OCI-LY3 (cell line): ENCODE data around the gene KBTBD3.

Source experiments
- H2AFZ ChIP-seq: fragments of 200-600, 300-600 bp; shearing (Covaris generic); 2 replicates; pipeline ENCODE4 v1.6.0; 2014; ENCODE audit warnings: antibody characterized with exemption, low read depth, low read length
- H3K27ac ChIP-seq: fragments of 200-600, 300-600 bp; sonication (generic); 2 replicates; pipeline ENCODE4 v1.5.1; 2014; ENCODE audit warnings: mild to moderate bottlenecking, low read length, moderate library complexity, mixed read lengths
- H3K27me3 ChIP-seq: fragments of 200-600, 300-600 bp; sonication (generic); 2 replicates; pipeline ENCODE4 v1.6.1; 2014; ENCODE audit warnings: low read depth, low read length, mixed read lengths
- H3K36me3 ChIP-seq: fragments of 200-600, 300-600 bp; sonication (generic); replicated peaks from 2 replicates; pipeline ENCODE3; 2014; ENCODE audit warnings: low read depth, low read length, mixed read lengths
- H3K4me1 ChIP-seq: fragments of 300-600, 200-600 bp; sonication (generic); 2 replicates; pipeline ENCODE4 v1.6.1; 2014; ENCODE audit warnings: low read length, mixed read lengths
- H3K4me2 ChIP-seq: fragments of 200-600, 300-600 bp; sonication (generic); 2 replicates; pipeline ENCODE4 v1.6.1; 2014; ENCODE audit warnings: low read length, mixed read lengths
- H3K4me3 ChIP-seq: fragments of 300-600, 200-600 bp; sonication (generic); 2 replicates; pipeline ENCODE4 v1.5.1; 2014; ENCODE audit warnings: antibody characterized with exemption, mild to moderate bottlenecking, low read length, moderate library complexity
- H3K79me2 ChIP-seq: fragments of 300-600, 200-600 bp; shearing (Covaris generic); 2 replicates; pipeline ENCODE4 v1.6.1; 2014; ENCODE audit warnings: mild to moderate bottlenecking, low read length, mixed read lengths
- H3K9ac ChIP-seq: fragments of 300-600, 200-600 bp; shearing (Covaris generic); 2 replicates; pipeline ENCODE4 v1.6.0; 2014; ENCODE audit warnings: mild to moderate bottlenecking, low read length, moderate library complexity
- H3K9me3 ChIP-seq: fragments of 200-600, 300-600 bp; shearing (Covaris generic); 2 replicates; pipeline ENCODE4 v1.6.1; 2014; ENCODE audit warnings: low read length, mixed read lengths; ENCODE audit not compliant: insufficient read depth
- H4K20me1 ChIP-seq: fragments of 200-600, 300-600 bp; sonication (generic); 2 replicates; pipeline ENCODE4 v1.6.1; 2016; ENCODE audit warnings: low read length, mixed read lengths; ENCODE audit not compliant: insufficient read depth
- CTCF ChIP-seq: fragments of 200-600, 300-600 bp; sonication (generic); IDR thresholded peaks from 2 replicates; pipeline ENCODE4 v1.5.1; 2014; ENCODE audit warnings: antibody characterized with exemption, low read length, low read depth
- EZH2phosphoT487 ChIP-seq: fragments of 200-600 bp; shearing (Covaris generic); IDR thresholded peaks from 2 replicates; pipeline ENCODE4 v1.6.1; 2018; ENCODE audit warnings: antibody characterized with exemption, mixed run types, low read depth

Gene KBTBD3

GRCh38 chr11:106091480-106092123 lies 14.5 kb upstream of the KBTBD3 start:
- Histone ChIP-seq H3K9ac (no peak overlapping the region), H4K20me1 (peaks cover 11% of the 10 kb centered on the region; the same call in 1 of the 2 replicates), H3K27me3 (no peaks in the 10 kb centered on the region), H3K4me2 (peak overlapping the region; percentile 14; the same call in 1 of the 2 replicates), H3K79me2 (peaks cover 44% of the 10 kb centered on the region), H3K36me3 (peaks cover 38% of the 10 kb centered on the region), H3K4me1 (peaks cover 20% of the 10 kb centered on the region), H3K9me3 (no peaks in the 10 kb centered on the region), H3K4me3 (no peak overlapping the region), H2AFZ (no peak overlapping the region), H3K27ac (peak overlapping the region; percentile 35; the same call in 1 of the 2 replicates)
- no peak for TF ChIP-seq CTCF
- TF ChIP-seq EZH2phosphoT487 = no peak

GRCh38 chr11:106088896-106089295 lies 11.7 kb upstream of the KBTBD3 start:
- no peak overlapping the region for H2AFZ ChIP-seq
- H3K4me1 ChIP-seq = peaks cover 20% of the 10 kb centered on the region
- TF ChIP-seq CTCF (no peak), EZH2phosphoT487 (no peak)
- no peak overlapping the region for H3K9ac ChIP-seq
- peaks cover 11% of the 10 kb centered on the region; the same call in 1 of the 2 replicates for H4K20me1 ChIP-seq
- H3K9me3 ChIP-seq = no peaks in the 10 kb centered on the region
- H3K36me3 ChIP-seq = peaks cover 27% of the 10 kb centered on the region
- no peak overlapping the region for H3K4me2 ChIP-seq
- no peaks in the 10 kb centered on the region for H3K27me3 ChIP-seq
- H3K4me3 ChIP-seq = no peak overlapping the region
- no peak overlapping the region for H3K27ac ChIP-seq
- H3K79me2 ChIP-seq = peaks cover 58% of the 10 kb centered on the region

GRCh38 chr11:106087815-106088435 lies 10.8 kb upstream of the KBTBD3 start:
- 0 out of 2 replicates have a peak overlapping the region, but pooled peaks have one; percentile 45 for H3K4me2 ChIP-seq
- H3K9ac ChIP-seq = no peak overlapping the region
- no peak for TF ChIP-seq EZH2phosphoT487
- peak; percentile 82 for TF ChIP-seq CTCF
- H3K27ac ChIP-seq = no peak overlapping the region
- H3K27me3 ChIP-seq = no peaks in the 10 kb centered on the region
- H3K79me2 ChIP-seq = peaks cover 60% of the 10 kb centered on the region
- H3K36me3 ChIP-seq = peaks cover 26% of the 10 kb centered on the region
- no peak overlapping the region for H3K4me3 ChIP-seq
- peaks cover 20% of the 10 kb centered on the region for H3K4me1 ChIP-seq
- H4K20me1 ChIP-seq = peaks cover 11% of the 10 kb centered on the region; the same call in 1 of the 2 replicates
- no peaks in the 10 kb centered on the region for H3K9me3 ChIP-seq
- H2AFZ ChIP-seq = no peak overlapping the region

- no peak overlapping the region for H2AFZ ChIP-seq
- no peak overlapping the region for H3K9ac ChIP-seq
- no peak overlapping the region for H3K4me2 ChIP-seq
- peaks cover 25% of the 10 kb centered on the region for H3K36me3 ChIP-seq
- H3K27ac ChIP-seq = no peak overlapping the region
- no peak overlapping the region for H3K4me3 ChIP-seq
- TF ChIP-seq EZH2phosphoT487 (no peak), CTCF (no peak)
- no peaks in the 10 kb centered on the region for H3K27me3 ChIP-seq
- no peaks in the 10 kb centered on the region for H3K9me3 ChIP-seq
- H4K20me1 ChIP-seq = peaks cover 11% of the 10 kb centered on the region; the same call in 1 of the 2 replicates
- H3K4me1 ChIP-seq = peaks cover 13% of the 10 kb centered on the region
- H3K79me2 ChIP-seq = peaks cover 70% of the 10 kb centered on the region
Observed at GRCh38 chr11:106086850-106087249, 9.7 kb upstream of the KBTBD3 start.
